Hepatocyte (in vitro differentiated cells): ENCODE data around the gene SGPP2. TPM values are rescaled to one million over a fixed set of nuclear protein-coding genes. Genes with fewer than 3 reads are reported as not detected.
A peak's percentile ranks its signal among the peaks of the same experiment; 100 is the strongest.

Experiments used
- DNase-seq: peaks from one replicate; pipeline ENCODE4 v3.0.0-alpha.2; 2016; ENCODE audit warnings: low spot score
- H2AFZ ChIP-seq: fragments of 200-600 bp; sonication (generic); 2 replicates; pipeline ENCODE4 v1.6.0; 2016; ENCODE audit warnings: antibody characterized with exemption, mild to moderate bottlenecking
- H3K27ac ChIP-seq: fragments of 200-600 bp; sonication (generic); 2 replicates; pipeline ENCODE4 v1.5.1; 2016; ENCODE audit warnings: mild to moderate bottlenecking
- H3K27me3 ChIP-seq: fragments of 200-600 bp; sonication (generic); 2 replicates; pipeline ENCODE4 v1.6.1; 2016
- H3K36me3 ChIP-seq: fragments of 200-600 bp; sonication (generic); replicated peaks from 2 replicates; pipeline ENCODE4 v1.5.1; 2016; ENCODE audit warnings: low read depth; ENCODE audit not compliant: insufficient read depth
- H3K4me1 ChIP-seq: fragments of 200-600 bp; sonication (generic); 2 replicates; pipeline ENCODE4 v1.5.1; 2016; ENCODE audit warnings: mild to moderate bottlenecking, moderate library complexity; ENCODE audit not compliant: insufficient read depth
- H3K4me2 ChIP-seq: fragments of 200-600 bp; sonication (generic); 2 replicates; pipeline ENCODE4 v1.6.0; 2016
- H3K4me3 ChIP-seq: fragments of 200-600 bp; sonication (generic); 2 replicates; pipeline ENCODE4 v1.5.1; 2016; ENCODE audit warnings: mild to moderate bottlenecking
- H3K79me2 ChIP-seq: fragments of 200-600 bp; sonication (generic); 2 replicates; pipeline ENCODE4 v1.6.0; 2017; ENCODE audit warnings: mild to moderate bottlenecking
- H3K9me2 ChIP-seq: fragments of 200-600 bp; sonication (generic); replicated peaks from 2 replicates; pipeline ENCODE4 v1.6.0; 2017; ENCODE audit warnings: mild to moderate bottlenecking; ENCODE audit not compliant: insufficient read depth
- H3K9me3 ChIP-seq: fragments of 200-600 bp; sonication (generic); 2 replicates; pipeline ENCODE4 v1.5.1; 2016; ENCODE audit warnings: low read depth, mild to moderate bottlenecking
- H4K20me1 ChIP-seq: fragments of 200-600 bp; sonication (generic); 2 replicates; pipeline ENCODE4 v1.6.0; 2016; ENCODE audit warnings: mild to moderate bottlenecking; ENCODE audit not compliant: insufficient read depth, poor library complexity, severe bottlenecking
- CTCF ChIP-seq: fragments of 200-600 bp; sonication (generic); IDR thresholded peaks from 2 replicates; pipeline ENCODE4 v1.5.1; 2016; ENCODE audit warnings: antibody characterized with exemption, mild to moderate bottlenecking; ENCODE audit not compliant: poor library complexity
- EZH2 ChIP-seq: fragments of 200-600 bp; sonication (generic); IDR thresholded peaks from 2 replicates; pipeline ENCODE4 v1.6.1; 2016; ENCODE audit warnings: antibody characterized with exemption, mild to moderate bottlenecking, borderline replicate concordance
- EZH2phosphoT487 ChIP-seq: fragments of 200-600 bp; sonication (generic); IDR thresholded peaks from one replicate; pipeline ENCODE4 v1.6.1; 2018; ENCODE audit warnings: antibody characterized with exemption, mild to moderate bottlenecking, low read depth, moderate library complexity; ENCODE audit not compliant: unreplicated experiment, severe bottlenecking
- WGBS: methylation state at CpG from one replicate; pipeline ENCODE4 v1.1.6; 2016; ENCODE audit warnings: low lambda C conversion rate; ENCODE audit errors: missing lambda C conversion rate; 5-methylcytosine and 5-hydroxymethylcytosine counted together
- polyA plus RNA-seq: library from polyadenylated mRNA; unstranded; fragments of >200 nt; fragmentation: Nextera tagmentation; extraction: Ambion mirVana; gene quantifications from 2 replicates; pipeline ENCODE4 v1.2.1, GENCODE V29; 2016
- total RNA-seq: library from RNA; depleted of rRNA; stranded (reverse); fragments of >200 nt; gene quantifications from 2 replicates; pipeline ENCODE4 v1.2.3, GENCODE V29; 2014

SGPP2 gene
- total RNA-seq (1.8 and 2.4 TPM in 2 replicates), polyA plus RNA-seq (0.71 and 1.4 TPM in 2 replicates)

GRCh38 chr2:222424276-222424728 lies at the start of gene SGPP2:
Gene SGPP2 (plus strand): TSS chr2:222424543. CDS start chr2:222424603, 60 bp downstream.
- DNase-seq: peak; percentile 56

GRCh38 chr2:222375798-222376197 lies 48.5 kb upstream of the SGPP2 start:
- Histone ChIP-seq H3K4me2 (no peak overlapping the region), H3K79me2 (no peaks in the 10 kb centered on the region), H3K4me1 (no peaks in the 10 kb centered on the region), H4K20me1 (no peaks in the 10 kb centered on the region), H3K27me3 (no peaks in the 10 kb centered on the region), H3K4me3 (no peak overlapping the region), H2AFZ (no peak overlapping the region), H3K27ac (no peak overlapping the region), H3K36me3 (no peaks in the 10 kb centered on the region), H3K9me3 (no peaks in the 10 kb centered on the region), H3K9me2 (no peaks in the 10 kb centered on the region)
- TF ChIP-seq CTCF (no peak), EZH2phosphoT487 (no peak), EZH2 (no peak)
- 97% methylated on average over 1 of the region's 1 CpG for WGBS
- no peak for DNase-seq

More at GRCh38 chr2:222424276-222424728, at the start of gene SGPP2:
- Histone ChIP-seq H3K9me3 (no peaks in the 10 kb centered on the region), H3K4me3 (peak within 1 kb of the TSS; percentile 41), H4K20me1 (no peaks in the 10 kb centered on the region), H3K27me3 (peaks cover 44% of the 10 kb centered on the region), H3K27ac (no peak within 1 kb of the TSS), H3K36me3 (no peaks in the 10 kb centered on the region), H3K4me1 (peaks cover 25% of the 10 kb centered on the region), H3K4me2 (peak within 1 kb of the TSS; percentile 99), H3K9me2 (no peaks in the 10 kb centered on the region), H2AFZ (peak within 1 kb of the TSS; percentile 61), H3K79me2 (no peaks in the 10 kb centered on the region)
- WGBS: 1% methylated on average over 20 of the region's 61 CpGs
- no peak for TF ChIP-seq EZH2
- TF ChIP-seq EZH2phosphoT487: no peak
- no peak for TF ChIP-seq CTCF

- Histone ChIP-seq H3K4me1 (no peaks in the 10 kb centered on the region), H3K9me3 (no peaks in the 10 kb centered on the region), H4K20me1 (no peaks in the 10 kb centered on the region), H3K27ac (no peak overlapping the region), H3K36me3 (no peaks in the 10 kb centered on the region), H3K4me3 (no peak overlapping the region), H3K4me2 (no peak overlapping the region), H3K79me2 (no peaks in the 10 kb centered on the region), H2AFZ (no peak overlapping the region), H3K9me2 (no peaks in the 10 kb centered on the region), H3K27me3 (no peaks in the 10 kb centered on the region)
- WGBS: 93% methylated on average over 2 of the region's 2 CpGs
- TF ChIP-seq CTCF: no peak
- TF ChIP-seq EZH2phosphoT487: no peak
- no peak for TF ChIP-seq EZH2
- DNase-seq: no peak
These were observed 43.9 kb upstream of the SGPP2 start for GRCh38 chr2:222380456-222380855.
